Amniotic epithelial cell (primary cell): ENCODE measurements around the gene SMAP2.
"Not testable (repeated sequence)": the region's sequence is repeated elsewhere in the genome, so short reads cannot be mapped to it uniquely, and the experiment has no call there.

ENCODE experiments used
- DNase-seq: peaks from one replicate; pipeline ENCODE4 v3.0.0-alpha.2; 2010; ENCODE audit warnings: low read depth

Gene SMAP2

DNA sequence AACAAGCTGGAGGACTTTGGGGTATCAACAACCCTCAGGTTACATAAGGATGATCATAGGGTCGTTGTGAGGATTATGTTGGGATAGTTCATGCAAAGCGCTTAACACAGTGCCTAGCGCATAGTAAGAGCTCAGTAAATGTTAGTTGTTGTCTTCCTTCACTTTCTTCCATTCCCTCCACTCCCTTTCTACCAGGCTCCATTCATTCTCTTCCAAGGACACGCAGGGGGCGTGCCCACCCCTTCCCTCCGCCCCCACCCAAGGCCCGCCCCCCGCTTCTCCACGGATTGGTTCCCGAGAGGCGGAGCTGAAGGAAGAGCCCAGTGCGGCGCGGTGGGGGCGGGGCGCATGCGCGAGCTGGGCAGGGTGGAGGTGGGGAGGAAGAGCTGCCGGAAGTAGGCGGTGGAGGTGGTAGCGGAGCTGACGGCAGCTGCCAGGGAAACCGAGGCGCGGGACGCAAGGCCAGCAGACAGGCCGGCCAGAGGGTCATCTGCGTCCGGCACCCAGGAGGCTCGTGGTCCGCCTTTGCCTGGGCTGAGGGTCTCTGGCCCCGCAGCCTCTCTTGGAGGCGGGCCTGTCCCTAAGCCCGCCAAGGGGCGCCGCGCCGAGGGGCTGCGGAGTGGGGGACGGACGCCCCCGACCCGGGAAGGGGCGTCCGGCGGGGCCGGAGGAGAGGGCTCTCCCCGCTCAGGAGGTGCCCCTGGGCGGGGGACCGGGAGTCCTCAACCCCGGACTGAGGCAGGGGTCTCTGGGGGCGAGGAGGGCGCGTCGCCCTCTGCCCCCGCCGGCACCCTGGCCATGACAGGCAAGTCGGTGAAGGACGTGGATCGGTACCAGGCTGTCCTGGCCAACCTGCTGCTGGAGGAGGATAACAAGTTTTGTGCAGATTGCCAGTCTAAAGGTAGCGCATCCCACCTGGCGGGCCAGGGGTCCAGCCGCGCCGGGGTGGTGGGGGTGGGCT is at the start of gene SMAP2:
Gene SMAP2, plus strand, starts transcription at position 405 of the 961 bp plus-strand sequence. Its CDS starts 394 bp downstream, at position 799.
- peak; percentile 92 for DNase-seq

GRCh38 chr1:40331403-40331802 is 42.1 kb upstream of the SMAP2 start:
- not testable (repeated sequence) for DNase-seq

GRCh38 chr1:40332695-40333094 is 40.8 kb upstream of the SMAP2 start:
- no peak for DNase-seq

DNA sequence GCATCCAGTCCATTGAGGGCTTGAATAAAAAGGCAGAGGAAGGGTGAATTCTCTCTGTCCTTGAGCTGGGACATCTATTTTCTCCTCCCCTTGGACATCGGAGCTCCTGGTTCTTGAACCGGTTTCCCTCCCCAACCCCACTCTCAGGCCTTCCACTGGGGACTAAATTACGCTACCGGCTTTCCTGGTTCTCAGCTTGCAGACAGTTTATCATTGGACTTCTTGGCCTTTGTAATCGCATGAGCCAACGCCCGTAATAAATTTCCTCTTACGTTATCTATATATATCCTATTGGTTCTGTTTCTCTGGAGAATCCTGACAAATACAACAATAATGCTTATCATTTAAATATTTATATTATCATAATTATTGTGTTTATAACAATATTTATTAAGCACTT is 36.1 kb upstream of the SMAP2 start:
- no peak for DNase-seq

GRCh38 chr1:40338745-40339419 is 34.6 kb upstream of the SMAP2 start:
- peak; percentile 73 for DNase-seq

- no peak for DNase-seq
Observed at GRCh38 chr1:40339420-40340323, 33.9 kb upstream of the SMAP2 start.

DNA sequence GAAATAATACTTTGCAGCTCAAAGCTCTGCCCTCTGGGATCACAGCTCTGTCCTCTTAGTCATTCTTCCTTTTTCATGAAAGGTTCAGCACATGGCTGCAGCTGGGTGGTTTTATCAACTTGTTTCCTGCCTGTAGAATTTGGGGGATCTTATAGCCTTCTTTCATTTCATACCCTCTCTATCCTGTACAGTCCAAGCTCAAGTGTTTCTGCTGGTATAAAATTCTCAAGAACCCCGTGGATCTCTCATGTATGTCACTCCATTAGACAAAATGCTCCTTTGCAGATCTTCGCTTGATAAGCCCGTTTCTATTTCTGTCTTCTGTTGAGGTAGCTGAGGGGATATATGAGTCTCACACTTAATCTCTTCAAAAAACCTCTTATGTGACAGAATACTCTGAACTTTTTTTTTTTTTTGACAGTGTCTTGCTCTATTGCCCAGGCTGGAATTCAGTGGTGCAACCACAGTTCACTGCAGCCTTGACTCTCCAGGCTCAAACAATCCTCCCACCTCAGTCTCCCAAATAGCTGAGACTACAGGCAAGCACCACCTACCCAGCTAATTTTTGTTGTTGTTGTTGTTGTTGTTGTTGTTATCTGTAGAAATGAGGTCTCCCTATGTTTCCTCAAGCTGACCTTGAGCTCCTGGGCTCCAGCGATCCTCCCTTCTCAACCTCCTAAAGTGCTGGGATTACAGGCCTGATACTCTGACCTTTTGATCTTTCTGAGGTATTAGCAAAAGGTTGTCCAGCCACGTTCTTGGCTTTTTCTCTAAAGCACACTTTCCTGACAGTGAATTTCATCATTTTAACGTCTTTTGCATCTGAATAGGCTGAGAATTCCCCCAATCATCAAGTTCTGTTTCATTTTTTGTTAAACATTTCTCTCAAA is 31.8 kb upstream of the SMAP2 start:
- peak; percentile 22 for DNase-seq

DNA sequence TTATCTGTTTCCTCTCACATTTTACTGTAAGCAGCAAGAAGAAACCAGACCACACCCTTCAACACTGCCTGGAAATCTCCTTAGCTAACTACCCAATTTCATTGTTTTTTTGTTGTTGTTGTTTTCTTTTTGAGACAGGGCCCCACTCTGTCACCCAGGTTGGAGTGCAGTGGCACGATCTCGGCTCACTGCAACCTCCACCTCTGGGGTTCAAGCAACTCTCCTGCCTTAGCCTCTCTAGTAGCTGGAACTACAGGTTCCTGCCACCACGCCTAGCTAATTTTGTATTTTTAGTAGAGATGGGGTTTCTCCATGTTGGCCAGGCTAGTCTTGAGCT is 31.2 kb upstream of the SMAP2 start:
- not testable (repeated sequence) for DNase-seq

- peak; percentile 85 for DNase-seq
Observed at GRCh38 chr1:40344597-40344996, 28.9 kb upstream of the SMAP2 start.

GRCh38 chr1:40350391-40350790 is 23.1 kb upstream of the SMAP2 start:
- DNase-seq = no peak

GRCh38 chr1:40351124-40351523 is 22.4 kb upstream of the SMAP2 start:
- no peak for DNase-seq

- DNase-seq = no peak
Observed at GRCh38 chr1:40352126-40352525, 21.4 kb upstream of the SMAP2 start.

DNA sequence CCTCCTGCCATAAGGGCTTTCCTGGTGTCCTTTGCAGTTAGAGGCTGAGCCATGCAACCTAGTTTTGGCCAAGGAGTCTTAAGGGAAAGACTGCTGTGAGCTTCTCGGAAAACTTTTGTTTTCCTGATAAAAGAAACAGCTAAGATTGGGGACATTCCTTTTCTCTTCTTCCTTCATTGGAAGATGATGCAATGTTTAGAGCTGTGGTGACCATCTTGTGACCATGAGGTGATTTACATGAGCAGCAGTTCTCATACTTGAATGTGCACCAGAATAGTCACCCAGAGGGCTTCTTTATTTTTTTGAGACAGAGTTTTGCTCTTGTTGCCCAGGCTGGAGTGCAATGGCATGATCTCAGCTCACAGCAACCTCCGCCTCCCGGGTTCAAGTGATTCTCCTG is 20.4 kb upstream of the SMAP2 start:
- DNase-seq = no peak

DNA sequence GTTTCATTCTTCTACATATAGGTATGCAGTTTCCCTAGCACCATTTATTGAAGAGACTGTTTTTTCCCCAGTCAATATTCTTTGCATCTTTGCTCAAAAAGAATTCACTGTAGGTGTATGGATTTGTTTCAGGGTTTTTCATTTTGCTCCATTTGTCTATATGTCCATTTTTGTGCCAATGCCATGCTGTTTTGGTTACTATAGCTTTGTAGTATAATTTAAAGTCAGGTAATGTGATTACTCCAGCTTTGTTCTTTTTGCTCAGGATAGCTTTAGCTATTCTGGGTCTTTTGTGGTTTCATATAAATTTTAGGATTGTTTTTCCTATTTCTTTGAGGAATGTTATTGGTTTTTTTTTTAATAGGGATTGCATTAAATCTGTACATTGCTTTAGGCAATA is 15.9 kb upstream of the SMAP2 start:
- DNase-seq = no peak

DNA sequence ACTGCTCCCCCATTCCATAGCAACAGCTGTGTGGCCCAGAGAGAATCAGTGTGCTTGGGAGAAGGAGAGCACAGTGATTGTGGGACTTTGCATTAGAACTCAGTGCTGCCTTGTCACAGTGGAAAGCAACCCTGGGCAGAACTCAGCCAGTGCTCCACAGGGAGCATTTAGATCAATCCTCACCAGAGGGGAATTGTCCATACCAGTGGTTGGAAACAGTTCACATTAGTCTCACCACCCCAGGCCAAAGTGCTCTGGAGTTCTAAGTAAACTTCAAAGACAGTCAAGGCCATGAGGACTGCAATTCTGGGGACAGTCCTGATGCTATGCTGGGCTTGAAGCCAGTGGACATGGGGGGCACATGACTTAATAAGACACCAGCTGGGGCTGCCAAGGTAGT is 12.9 kb upstream of the SMAP2 start:
- no peak for DNase-seq

DNA sequence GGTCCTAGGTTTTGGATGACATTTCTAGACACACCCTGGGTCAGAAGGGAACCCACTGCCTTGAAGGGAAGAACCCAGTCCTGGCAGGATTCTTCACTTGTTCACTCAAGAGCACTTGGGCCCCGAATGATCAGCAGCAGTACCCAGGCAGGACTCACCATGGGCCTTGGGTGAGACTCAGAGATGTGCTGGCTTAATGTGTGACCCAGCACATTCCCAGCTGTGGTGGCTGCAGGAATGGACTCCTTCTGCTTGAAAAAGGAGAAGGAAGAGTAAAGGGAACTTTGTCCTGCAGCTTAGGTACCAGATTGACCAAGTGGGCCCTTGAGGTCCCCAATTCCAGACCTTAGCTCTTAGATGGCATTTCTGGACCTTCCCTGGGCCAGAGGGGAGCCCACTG is 12.3 kb upstream of the SMAP2 start:
- DNase-seq = no peak

- no peak for DNase-seq
Observed at GRCh38 chr1:40361637-40362036, 11.9 kb upstream of the SMAP2 start.

- no peak for DNase-seq
Observed at GRCh38 chr1:40362199-40362598, 11.3 kb upstream of the SMAP2 start.

- peak; percentile 71 for DNase-seq
Observed at GRCh38 chr1:40362699-40363098, 10.8 kb upstream of the SMAP2 start.

DNA sequence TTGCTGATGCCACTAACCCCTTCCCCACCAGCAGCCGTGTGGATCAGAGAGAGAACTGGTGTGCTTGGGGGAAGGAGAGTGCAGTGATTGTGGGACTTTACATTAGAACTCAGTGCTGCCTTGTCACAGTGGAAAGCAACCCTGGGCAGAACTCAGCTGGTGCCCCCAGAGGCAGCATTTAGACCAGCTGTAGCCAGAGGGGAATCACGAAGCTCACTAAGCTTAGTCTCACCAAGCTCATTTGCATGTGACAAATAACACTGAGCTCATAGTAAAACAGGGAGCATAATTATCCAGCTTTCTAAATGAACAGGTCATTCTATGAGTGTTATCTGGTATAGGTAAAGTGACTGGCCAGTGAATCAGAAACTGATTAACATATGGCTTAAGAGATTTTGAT is 9.8 kb upstream of the SMAP2 start:
- DNase-seq = no peak

DNA sequence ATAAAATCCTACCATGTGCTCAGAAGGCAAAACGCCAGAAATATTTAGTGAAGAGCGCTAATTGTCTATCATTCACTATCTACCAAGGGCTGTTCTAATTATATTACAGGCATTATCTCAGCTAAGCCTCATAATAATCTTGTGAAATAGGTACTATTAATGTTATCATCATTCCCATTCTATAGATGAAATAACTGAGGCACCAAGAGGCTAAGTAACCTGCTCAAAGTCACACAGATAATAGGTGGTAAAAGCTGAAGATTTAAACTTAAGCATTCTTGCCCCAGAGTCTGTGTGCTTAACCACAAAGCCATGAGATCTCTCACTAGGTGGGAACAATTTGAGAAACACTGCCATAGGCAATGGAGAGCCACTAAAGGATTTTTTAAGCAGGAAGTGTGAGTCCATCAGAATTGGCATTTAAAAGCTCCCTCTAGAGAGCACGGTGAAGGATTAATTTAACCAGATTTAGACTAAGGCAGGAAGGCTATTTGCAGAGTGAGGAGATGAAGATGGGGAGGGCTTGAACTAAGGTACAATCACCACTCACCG is 1.7 kb upstream of the SMAP2 start:
- DNase-seq = no peak
